A673 (cell line): ENCODE data around the gene BRWD1.

ENCODE experiments used
- CTCF ChIP-seq: fragments of 300-800, 200-600 bp; sonication (generic); conservative IDR thresholded peaks from 2 replicates; pipeline ENCODE4 v1.5.1; 2017; ENCODE audit warnings: low read depth, mild to moderate bottlenecking, antibody characterized with exemption, low read length, moderate library complexity, mixed read lengths
- EZH2 ChIP-seq: fragments of 200-600 bp; sonication (generic); IDR thresholded peaks from 2 replicates; pipeline ENCODE4 v1.6.1; 2017; ENCODE audit warnings: borderline replicate concordance, low read depth, mild to moderate bottlenecking, mixed read lengths, antibody characterized with exemption, low read length; ENCODE audit not compliant: poor library complexity, severe bottlenecking

- TF ChIP-seq CTCF (no peak), EZH2 (no peak)
Measured at GRCh38 chr21:39159342-39160063, 153.9 kb downstream of the BRWD1 start.
